Heart left ventricle (tissue), 13 donors: ENCODE data around the gene TMEM126B.

Source experiments
- POLR2A ChIP-seq, 2 donors: fragments of 450-650 bp; IDR thresholded peaks; one replicate each; pipeline ENCODE4 v1.6.1; 2017; ENCODE audit warnings: antibody characterized with exemption in 2 of 2, mild to moderate bottlenecking in 2 of 2, moderate library complexity in 2 of 2
- TF ChIP-seq, protein P1 (sequence below), 12 donors: fragments of 200-600 bp; sonication (generic) in 4 of 12; IDR thresholded peaks; one replicate each; pipeline versions ENCODE4 v1.5.0 to v1.8.0; 2018 to 2022; ENCODE audit warnings: antibody characterized with exemption in 12 of 12, mild to moderate bottlenecking in 5 of 12
- donor health status: ischemic (EF 13 %, LVEDD 7.1; RV severe dilation, severe dysfunction).
- donor health status: DM: no; HTN: yes; CAD: no.
- donor health status: DM: no; HTN: no; CAD: no.
- donor health status: ischemic (EF 25% LVEDD 6.9; RV normal size, moderate dysfunction).
- donor health status: ischemic (EF 25% LVEDD 5.7; RV mildly dilated, moderate dysfunction).
- donor health status: ischemic (EF 35%, LVEDD 5.7; RV mildly dilated, moderate dysfunction).
- donor health status: nonischemic (EF 11% LVEDD 7.7; RV severe dilation, severe dysfunction).
- donor health status: DM: yes; HTN: yes; CAD: no.
- donor health status: PGD.
- donor health status: ischemic (EF 29% LVEDD 5.4; RV normal size, mild dysfunction).
- donor health status: nonischemic (EF 23%, LVEDD 6.1; RV moderate dilation, normal function).

GRCh38 chr11:85626496-85626895, 1.9 kb upstream of the TMEM126B start:
- no peak for TF ChIP-seq POLR2A (IDR thresholded peaks at IDR 0.05)
- TF ChIP-seq, protein P1, sequence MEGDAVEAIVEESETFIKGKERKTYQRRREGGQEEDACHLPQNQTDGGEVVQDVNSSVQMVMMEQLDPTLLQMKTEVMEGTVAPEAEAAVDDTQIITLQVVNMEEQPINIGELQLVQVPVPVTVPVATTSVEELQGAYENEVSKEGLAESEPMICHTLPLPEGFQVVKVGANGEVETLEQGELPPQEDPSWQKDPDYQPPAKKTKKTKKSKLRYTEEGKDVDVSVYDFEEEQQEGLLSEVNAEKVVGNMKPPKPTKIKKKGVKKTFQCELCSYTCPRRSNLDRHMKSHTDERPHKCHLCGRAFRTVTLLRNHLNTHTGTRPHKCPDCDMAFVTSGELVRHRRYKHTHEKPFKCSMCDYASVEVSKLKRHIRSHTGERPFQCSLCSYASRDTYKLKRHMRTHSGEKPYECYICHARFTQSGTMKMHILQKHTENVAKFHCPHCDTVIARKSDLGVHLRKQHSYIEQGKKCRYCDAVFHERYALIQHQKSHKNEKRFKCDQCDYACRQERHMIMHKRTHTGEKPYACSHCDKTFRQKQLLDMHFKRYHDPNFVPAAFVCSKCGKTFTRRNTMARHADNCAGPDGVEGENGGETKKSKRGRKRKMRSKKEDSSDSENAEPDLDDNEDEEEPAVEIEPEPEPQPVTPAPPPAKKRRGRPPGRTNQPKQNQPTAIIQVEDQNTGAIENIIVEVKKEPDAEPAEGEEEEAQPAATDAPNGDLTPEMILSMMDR (IDR thresholded peaks at IDR 0.05): no peak
